HL-60/S4 (cell line): ENCODE results near the gene VWA2.

Source experiments
- in situ Hi-C: fragments of 300-500 bp; cut with MboI; formaldehyde crosslinking; loops from 2 replicates; pipeline ENCODE4 v1.14.3; 2022; ENCODE audit warnings: low sequenced_read_pairs

The VWA2 gene

DNA sequence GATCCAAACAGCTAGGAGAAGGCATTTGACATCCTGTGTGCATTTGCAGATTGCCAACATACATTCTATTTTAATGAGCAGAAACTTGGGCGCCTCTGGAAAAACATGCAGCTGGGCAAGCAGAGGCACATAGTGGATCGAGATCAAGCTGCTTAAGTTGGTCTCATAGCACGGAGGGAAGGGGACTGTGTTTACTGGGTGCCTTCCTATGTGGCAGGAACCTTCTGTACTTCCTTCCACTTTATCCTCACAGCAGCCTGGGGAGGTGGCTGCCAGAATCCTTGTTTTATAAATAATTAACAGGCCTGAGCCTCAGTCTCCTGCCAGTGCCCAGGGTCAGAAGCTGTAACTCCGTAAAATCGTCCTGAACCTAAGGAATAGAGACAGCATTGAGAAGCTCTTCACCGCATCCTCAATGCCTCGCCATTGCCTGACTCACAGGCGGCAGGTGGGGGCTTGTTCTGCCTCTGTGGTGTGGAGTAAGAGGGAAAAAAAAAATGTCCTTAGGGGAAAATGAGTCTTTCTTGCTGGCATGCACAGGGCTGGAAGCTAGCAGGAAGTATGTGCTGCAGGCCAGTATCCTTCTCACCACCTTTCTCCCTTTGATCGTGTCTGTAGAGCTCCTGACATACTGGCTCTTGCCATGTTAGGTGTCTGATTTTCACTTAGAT lies 6.2 kb downstream of the VWA2 start:
- in situ Hi-C loops: no loop called here

DNA sequence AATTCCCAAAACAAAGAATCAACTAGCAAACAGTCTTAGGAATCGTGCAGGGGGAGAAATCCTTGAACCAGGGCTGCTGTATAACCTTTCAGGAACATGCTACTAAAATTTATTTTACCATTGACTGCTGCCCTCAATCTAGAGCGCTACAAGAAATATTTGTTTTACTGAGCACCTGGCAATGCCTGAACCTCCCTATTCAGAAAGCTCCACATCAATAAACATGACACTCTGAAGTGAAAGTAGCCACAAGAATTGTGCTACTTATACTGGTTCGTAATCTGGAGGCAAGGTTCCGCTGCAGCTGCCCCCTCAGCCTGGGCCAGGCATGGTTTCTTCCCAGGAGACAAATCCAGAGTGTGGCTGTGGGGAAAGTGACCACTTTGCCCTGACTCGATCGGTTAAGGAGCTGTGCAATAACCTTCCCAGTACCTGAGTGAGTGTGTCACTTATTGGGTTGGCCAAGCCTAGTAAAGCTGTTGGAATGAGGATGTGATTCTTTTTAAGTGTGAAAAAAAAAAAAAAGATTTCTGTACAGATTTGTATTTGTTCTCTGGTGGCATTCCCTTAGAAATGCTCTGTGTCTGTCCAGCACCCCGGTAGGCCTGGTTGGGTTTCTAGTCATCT lies 7.7 kb downstream of the VWA2 start:
- in situ Hi-C loops: no loop called here

DNA sequence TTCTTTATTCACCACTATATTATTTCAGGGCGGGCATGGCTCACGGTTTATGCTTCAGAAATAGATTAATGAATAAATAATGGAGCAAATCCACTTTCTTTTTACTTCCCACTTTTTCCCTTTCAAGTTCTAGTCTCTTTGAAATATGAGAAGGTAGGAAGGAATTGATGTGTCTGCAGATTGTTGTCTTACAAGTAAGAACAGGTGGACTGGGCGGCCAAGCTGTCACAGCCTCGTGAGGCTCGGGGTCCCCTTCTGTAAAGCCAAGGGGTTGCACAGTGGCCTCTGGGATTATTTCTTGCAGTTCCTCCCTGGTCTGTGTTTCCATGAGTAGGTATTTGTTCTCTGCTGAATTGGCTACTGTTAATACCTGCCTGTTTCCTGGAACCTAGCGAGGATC lies 11.2 kb downstream of the VWA2 start:
- in situ Hi-C loops: no loop called here

DNA sequence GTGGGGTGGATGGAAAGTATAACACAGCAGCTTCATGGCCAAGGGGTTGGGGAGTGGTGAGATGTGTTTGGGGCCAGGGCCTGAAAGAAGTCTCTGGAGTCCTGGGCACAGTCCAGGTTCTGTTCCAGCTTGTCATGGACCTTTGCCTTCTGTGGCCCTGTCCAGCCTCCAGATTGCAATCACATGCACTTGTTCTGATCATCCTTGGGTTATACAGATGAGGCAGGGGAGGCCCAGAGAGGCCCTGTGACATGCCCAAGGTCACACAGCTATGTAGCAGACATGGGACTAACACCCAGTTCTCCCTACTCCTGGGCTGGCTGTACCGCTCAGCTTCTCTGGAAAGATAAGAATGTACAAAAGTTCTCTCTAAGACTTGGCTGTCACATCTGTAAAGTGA lies 11.7 kb downstream of the VWA2 start:
- in situ Hi-C loops: no loop called here

DNA sequence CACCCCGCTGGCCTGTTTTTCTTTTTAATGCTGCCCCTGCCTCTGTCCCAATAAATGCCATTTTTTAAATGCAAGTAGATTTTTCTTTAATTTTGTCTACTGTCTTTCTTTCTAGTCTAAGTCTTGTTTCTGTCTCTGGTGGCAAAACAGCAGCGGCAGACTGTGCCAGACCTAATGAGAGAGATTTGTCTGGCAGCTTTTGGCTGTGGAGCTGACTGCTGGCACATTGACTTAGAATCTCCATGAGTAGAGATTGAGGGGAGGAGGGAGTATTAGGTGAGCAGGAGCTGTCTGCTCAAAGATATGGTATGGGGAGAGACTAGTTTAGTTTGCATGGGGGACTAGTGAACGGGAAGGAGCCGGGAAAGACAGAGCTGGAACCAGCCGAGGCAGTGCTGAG lies 13.0 kb downstream of the VWA2 start:
- in situ Hi-C loops: no loop called here

DNA sequence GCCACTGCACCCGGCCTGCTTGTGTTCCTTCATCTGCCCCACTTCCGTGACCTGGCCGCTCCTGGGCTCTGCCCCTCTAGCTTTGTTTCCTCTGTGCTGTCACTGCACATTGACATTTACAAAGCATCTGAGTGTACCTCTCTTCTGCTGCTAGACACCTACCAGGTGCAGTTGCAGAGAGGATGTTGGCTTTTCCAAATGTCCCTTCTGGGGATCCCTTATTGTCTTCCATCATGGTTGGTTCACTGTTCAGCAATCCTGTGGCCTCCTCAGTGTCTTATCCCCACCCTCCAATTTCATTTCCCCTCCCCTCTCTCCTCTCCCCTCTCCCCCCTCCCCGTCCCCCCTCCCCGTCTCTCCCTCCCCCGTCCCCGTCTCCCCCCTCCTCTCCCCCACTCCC lies 13.8 kb downstream of the VWA2 start:
- in situ Hi-C loops: no loop called here

DNA sequence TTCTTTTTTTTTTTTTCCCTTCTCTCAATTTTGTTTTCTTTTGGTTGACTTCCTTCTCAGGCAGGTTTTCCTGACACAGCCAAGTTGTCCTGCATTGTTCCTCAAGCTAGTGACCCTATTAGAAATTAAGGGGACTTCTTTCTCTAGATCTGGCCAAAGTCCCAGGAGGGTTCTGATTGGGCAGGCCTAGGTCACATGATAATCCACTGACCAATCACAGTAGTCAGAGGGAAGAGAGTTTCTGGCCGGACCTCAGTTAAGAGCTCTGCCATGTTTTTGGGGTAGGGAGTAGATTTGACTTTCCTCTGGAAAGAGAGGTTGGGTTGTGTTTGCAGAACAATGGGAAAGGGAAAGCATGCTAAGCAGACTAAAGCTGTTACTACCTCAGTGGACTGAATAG lies 16.2 kb downstream of the VWA2 start:
- in situ Hi-C loops: no loop called here

DNA sequence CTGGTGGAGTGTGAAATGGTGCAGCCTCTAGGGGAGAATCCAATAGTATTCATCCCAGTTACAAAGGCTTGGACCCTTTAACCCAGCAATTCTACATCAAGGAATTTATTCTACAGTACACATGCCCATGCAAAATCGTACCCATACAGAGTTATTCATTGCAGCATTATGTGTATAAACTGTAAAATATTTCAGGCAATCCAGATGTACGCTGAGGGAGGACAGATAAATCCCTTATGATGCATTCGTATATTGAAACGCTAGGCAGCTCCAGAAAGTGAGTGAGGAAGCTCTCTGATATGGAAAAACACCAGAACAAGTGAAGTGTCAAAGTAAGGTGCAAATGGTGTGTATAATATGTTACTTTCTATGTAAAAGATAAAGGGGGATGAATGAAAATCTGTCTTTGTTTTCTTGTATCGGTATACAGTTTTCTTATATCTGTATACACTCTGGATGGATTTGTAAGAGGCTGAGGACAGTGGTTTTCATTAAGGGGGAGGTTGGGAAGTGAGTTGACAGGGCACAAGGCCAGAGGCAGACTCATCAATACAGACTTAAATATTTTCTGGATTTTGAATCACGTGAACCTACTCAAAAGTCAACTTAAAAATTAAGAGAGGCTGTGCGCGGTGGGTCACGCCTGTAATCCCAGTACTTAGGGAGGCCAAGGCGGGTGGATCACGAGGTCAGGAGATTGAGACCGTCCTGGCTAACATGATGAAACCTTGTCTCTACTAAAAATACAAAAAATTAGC lies 17.1 kb downstream of the VWA2 start:
- in situ Hi-C loops: no loop called here

DNA sequence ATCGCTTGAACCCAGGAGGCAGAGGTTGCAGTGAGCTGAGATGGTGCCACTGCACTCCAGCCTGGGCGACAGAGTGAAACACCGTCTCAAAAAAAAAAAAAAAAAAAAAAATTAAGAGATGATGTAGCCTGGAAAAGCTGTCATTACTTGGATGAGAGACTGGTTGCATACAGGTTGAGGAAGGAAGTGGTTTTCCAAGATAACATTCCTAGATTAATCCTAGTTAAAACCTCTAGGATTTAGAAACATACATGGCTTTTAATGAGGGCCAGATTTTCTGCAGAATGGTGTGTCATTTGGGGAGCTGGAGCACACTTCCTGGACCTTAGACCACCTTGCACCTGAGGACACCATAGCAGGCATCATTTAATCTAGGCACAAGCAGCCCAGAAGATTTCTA lies 17.8 kb downstream of the VWA2 start:
- in situ Hi-C loops: no loop called here

DNA sequence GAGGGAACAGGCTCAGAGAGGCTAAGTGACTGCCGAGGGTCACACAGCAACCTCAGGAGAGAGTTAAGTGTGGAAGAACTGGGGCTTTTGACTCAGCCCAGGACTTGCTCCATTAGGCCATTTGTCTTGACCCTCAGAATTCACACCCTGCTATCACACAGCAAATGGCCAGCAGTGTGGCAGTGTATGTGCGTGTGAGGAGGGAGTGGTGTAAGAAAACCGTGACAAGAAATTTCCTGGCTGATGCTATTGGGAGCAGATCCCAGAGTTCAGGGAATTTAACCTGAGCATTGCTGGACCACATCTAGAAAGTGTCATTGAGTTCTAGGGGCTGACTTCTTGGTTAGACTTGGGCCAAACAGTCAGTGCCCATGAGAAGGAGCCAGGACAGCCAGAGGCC lies 18.4 kb downstream of the VWA2 start:
- in situ Hi-C loops: no loop called here

DNA sequence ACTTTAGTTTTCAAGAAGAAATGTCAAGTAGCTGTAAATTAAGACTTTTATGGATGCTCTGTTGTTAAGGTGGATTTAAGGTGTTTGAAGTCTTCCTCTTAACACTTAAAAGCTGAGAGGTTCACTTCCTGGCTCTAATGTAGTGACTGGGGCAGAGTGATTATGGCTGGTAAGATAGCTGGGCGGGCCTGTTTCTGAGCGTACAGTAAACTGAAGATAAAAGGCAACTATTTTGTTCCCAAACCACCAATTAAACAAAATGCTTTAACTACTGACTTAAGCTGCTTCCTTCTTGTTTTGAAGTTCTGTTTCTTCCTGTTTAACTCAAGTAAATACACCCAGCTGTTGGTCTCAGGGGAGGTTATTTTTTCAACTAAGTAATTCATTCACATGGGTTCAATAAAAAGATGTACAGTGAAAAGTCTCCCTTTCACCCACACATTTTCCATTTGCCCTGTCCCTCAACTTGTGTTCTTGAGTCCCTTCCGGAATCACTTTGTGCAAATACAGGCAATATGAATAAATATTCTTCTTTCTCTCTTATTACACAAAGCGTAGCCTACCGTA lies 19.3 kb downstream of the VWA2 start:
- in situ Hi-C loops: no loop called here

DNA sequence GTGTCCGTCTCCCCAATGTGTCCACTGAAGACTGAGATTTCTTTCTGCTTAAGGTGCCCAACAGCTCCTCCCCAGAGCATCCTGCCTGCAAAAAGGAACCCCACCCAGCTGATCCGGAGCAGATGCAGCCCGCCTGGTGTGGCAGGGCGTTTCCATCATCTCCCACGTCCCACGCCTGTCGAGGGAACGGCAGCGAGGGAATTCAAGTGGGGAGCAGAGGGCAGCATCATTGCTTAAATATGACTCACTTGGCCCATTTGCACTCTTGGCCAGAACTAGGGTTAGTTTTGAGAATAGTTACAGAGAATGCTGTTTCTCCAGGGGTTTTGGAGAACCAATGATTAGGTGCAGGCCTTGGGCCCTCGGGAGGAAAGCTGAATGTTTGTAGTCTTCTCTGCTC lies 20.8 kb downstream of the VWA2 start:
- in situ Hi-C loops: no loop called here

DNA sequence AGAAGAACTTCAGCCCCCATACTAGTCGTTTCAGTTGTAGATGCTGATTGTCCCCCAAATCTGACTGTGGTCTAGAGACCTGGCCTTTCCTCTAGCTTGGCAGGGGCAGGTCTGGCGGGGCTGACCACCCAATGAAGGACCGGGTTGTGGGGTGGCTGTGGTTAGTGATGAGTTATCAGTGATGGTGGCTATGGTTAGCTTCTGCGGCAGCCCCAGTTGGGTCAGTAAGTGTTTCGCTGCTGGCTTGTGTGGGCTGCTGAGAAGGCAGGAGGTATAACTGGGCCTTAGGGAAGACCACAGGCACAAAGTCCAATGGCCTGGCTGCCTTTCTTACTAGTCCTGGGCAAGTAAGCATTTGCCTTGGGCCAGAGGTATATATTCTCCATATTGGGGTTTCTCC lies 21.3 kb downstream of the VWA2 start:
- in situ Hi-C loops: no loop called here

DNA sequence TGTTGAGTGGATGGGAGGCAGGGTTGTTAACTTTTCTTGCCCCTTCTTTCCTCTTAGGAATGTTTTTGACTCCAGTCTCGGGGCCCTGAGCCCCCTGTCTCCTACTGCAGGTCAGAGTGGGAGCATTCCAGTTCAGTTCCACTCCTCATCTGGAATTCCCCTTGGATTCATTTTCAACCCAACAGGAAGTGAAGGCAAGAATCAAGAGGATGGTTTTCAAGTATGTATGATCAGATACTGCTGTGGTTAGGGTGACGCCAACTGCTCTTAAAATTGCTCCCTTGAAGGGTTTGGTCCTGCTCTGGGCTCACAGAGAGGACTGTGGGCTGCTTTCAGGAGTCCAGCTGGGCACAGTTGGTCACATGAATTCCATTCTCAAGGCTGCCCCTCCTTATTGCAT lies 22.0 kb downstream of the VWA2 start:
- in situ Hi-C loops: no loop called here

DNA sequence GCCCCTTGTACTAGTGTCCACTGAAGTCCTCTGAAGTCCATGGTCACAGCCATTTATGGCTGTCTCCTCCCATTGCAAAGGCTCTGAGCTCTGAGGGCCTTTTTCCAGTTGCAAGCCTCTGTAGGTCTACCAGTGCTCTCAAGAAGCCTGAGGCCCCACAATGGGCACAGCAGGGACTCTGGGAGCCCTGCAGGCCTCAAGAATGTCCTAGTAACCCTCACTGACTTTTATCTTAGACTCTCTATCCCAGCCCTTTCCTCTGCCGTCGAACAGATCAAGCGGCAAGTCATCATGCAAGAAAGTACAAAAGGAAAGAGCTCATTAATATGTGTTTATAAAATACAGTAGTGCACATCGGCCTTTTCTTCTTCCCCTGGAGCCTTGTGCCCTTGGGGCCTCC lies 23.4 kb downstream of the VWA2 start:
- in situ Hi-C loops: no loop called here

DNA sequence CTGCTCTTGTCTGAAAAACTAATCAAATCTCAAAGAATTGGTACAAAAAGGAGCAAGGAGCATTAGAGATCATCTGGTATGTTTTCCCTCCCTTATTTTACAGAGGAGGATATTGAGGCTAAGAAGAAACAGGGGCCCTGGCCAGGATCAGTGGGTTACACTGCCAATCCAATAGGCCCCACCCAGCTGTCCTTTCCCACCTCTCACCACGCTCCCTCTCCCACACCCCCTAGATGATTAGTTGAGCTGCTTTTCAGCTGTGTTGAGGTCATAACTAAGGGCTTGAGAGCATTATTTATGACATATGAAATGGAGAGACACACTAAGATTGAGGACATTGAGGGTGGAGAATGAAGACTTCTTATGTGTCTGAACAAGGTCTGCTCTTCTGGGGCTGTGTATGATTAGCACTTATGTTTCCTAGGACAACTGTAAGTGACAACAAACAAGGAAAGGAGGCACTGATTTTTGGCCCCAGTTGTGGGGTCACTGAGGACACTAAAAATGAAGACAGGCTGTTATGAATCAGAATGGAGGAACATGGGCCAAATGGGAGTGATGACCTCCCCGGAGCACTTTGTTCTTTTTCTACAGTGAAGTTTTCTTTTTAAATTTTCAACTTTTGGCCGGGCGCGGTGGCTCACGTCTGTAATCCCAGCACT lies 26.5 kb downstream of the VWA2 start:
- in situ Hi-C loops: no loop called here

DNA sequence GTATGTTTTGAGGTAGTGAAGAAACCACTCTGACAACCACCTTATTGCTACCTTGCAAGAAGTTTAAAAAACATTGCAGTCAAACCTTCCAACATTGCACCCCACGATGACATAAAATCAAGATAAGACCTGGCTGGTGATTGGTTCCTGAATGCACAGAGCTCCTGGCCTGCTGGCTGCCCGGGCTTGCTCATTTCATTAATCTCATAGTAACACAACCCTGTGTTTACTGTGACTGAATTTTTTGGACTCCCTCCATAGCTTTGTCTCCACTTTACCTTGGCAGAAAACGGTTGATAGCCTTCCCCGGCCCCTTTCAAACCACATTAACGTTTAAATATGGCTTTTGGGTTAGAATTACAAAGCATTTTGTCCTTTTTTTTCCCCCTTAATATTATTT lies 27.5 kb downstream of the VWA2 start:
- in situ Hi-C loops: no loop called here

DNA sequence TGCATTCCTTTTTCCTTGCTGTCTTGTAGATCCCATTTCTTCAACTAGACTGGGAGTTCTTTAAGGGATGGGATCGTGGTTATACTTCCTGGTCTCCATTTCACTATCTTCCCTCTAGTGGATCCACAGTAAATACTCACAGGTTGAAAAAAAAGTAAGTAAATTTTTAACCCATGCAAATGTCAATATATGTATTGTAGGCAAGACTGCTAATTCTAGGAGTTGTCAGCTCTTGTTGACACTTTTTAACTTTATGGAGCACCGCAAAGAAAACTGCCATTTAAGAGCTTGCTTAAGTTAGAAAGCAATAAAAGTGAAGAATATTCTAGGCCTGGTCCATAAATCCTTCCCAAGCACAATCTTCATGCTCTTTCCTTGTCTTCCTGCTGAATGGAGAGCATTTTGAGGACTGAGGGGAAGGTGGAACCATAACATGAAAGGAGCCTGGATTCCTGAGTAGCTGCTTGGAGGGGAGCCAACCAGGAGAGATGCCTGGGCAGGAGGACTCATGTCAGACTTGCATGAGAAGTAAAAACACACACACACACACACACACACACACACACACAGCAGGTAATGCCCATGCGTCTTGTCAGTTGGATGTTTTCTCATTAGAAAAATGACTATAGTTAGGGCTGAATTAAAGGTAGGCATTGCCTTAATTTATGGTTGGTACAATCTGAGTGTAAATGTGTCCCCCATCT lies 32.2 kb downstream of the VWA2 start:
- in situ Hi-C loops: no loop called here

DNA sequence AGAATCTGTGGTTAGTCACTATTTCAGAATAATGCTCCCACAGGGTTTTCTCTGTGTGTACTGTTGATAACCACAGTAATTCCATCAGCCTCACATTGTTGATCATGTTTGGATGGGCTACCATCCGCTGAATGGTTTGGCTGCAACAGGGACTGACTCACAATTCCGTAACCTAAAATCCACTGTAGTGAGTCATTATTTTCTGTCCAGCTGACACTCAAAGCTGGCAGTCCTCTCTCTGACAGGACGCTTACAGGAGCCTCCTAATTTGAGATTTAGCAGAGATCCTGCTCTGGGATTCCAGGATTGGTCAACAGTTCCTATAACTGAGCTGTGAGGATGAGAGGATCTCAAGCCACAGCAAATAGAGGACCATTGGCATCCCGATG lies 32.7 kb downstream of the VWA2 start:
- in situ Hi-C loops: no loop called here

DNA sequence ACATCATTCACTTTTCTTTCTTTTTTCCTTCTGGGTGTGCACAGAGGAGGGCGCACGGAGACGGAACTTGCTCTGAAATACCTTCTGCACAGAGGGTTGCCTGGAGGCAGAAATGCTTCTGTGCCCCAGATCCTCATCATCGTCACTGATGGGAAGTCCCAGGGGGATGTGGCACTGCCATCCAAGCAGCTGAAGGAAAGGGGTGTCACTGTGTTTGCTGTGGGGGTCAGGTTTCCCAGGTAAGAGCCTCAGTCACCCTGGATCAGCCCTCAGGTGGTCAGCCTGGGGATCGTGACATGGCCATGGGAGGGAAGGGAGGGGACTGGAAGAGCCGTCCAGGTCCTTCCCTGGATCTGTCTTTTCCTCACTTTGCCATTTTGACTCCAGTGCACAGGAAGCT lies 33.6 kb downstream of the VWA2 start:
- in situ Hi-C loops: no loop called here

DNA sequence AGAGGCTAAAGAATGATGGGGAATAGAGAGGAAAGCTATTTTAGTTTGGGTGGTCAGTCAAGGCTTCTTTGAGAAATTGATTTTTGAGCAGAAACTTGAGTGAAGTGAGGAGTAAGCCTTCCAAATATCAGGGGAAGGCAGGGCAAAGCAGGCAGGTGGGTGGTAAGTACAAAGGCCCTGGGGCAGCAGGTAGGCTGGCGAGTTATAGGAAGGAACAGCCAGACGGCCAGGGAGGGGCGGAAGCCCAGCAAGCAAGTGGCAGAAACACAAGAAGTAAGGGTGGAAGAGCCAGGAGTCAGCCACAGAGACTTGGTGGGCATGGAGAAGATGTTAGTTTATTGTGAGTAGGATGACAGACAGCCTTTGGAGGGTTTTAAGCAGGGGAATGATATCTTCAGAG lies 34.9 kb downstream of the VWA2 start:
- in situ Hi-C loops: no loop called here
